Cardiac muscle cell (in vitro differentiated cells and primary cell): ENCODE results near the gene SOCS2. TPM values are rescaled to one million over a fixed set of nuclear protein-coding genes. Genes with fewer than 3 reads are reported as not detected.

Experiments
- DNase-seq, 2 donors: peaks; one replicate each; pipeline versions ENCODE4 v3.0.0 to v3.0.0-alpha.2; 2010 to 2017; ENCODE audit warnings: low read depth in 1 of 2, low spot score in 1 of 2
- H3K27ac ChIP-seq: fragments of 200-600 bp; sonication (generic); 2 replicates; pipeline ENCODE4 v1.5.1; 2016
- H3K27me3 ChIP-seq: fragments of 200-600 bp; sonication (generic); 2 replicates; pipeline ENCODE4 v1.6.0; 2016; ENCODE audit warnings: control low read depth
- H3K36me3 ChIP-seq: fragments of 200-600 bp; sonication (generic); 2 replicates; pipeline ENCODE4 v1.5.1; 2016; ENCODE audit warnings: control low read depth
- H3K4me1 ChIP-seq: fragments of 200-600 bp; sonication (generic); 2 replicates; pipeline ENCODE4 v1.8.1; 2017; ENCODE audit warnings: low read depth, mild to moderate bottlenecking, mixed run types
- H3K4me3 ChIP-seq: fragments of 200-600 bp; sonication (generic); 2 replicates; pipeline ENCODE4 v1.5.1; 2016; ENCODE audit warnings: mild to moderate bottlenecking
- H3K9me3 ChIP-seq: fragments of 200-600 bp; sonication (generic); 2 replicates; pipeline ENCODE4 v1.5.1; 2017; ENCODE audit warnings: low read depth, mild to moderate bottlenecking, control low read depth
- CTCF ChIP-seq: IDR thresholded peaks from 2 replicates; pipeline ENCODE4 v1.5.1; 2012; ENCODE audit warnings: low read depth, mild to moderate bottlenecking, low read length
- polyA plus RNA-seq: library from polyadenylated mRNA; unstranded; fragments of >200 nt; fragmentation: Nextera tagmentation; extraction: Ambion mirVana; gene quantifications from 2 replicates; pipeline ENCODE4 v1.2.1, GENCODE V29; 2016
- total RNA-seq: library from RNA; depleted of rRNA; stranded (reverse); fragments of >200 nt; gene quantifications from 2 replicates; pipeline ENCODE4 v1.2.3, GENCODE V29; 2016

SOCS2 gene
- total and polyA plus RNA-seq, 2 experiments from 2014 or later: 19.7 to 40.7 TPM

GRCh38 chr12:93608313-93608712 is 35.8 kb downstream of the SOCS2 start:
- TF ChIP-seq CTCF: no peak
- no peaks in the 10 kb centered on the region for H3K9me3 ChIP-seq
- peaks cover 4% of the 10 kb centered on the region for H3K4me1 ChIP-seq
- H3K27ac ChIP-seq: no peak overlapping the region
- no peak for DNase-seq
- no peaks in the 10 kb centered on the region for H3K36me3 ChIP-seq
- H3K27me3 ChIP-seq: no peaks in the 10 kb centered on the region
- H3K4me3 ChIP-seq: no peak overlapping the region

GRCh38 chr12:93609281-93610192 is 37.1 kb downstream of the SOCS2 start:
- Histone ChIP-seq H3K27me3 (no peaks in the 10 kb centered on the region), H3K27ac (no peak overlapping the region), H3K4me1 (peaks cover 7% of the 10 kb centered on the region), H3K9me3 (no peaks in the 10 kb centered on the region), H3K36me3 (no peaks in the 10 kb centered on the region), H3K4me3 (no peak overlapping the region)
- TF ChIP-seq CTCF: no peak
- DNase-seq: no peak

GRCh38 chr12:93612776-93613175 is 40.3 kb downstream of the SOCS2 start:
- Histone ChIP-seq H3K9me3 (no peaks in the 10 kb centered on the region), H3K27ac (no peak overlapping the region), H3K27me3 (no peaks in the 10 kb centered on the region), H3K36me3 (no peaks in the 10 kb centered on the region), H3K4me1 (peaks cover 13% of the 10 kb centered on the region), H3K4me3 (no peak overlapping the region)
- no peak for TF ChIP-seq CTCF
- no peak for DNase-seq

GRCh38 chr12:93614917-93615596 is 42.6 kb downstream of the SOCS2 start:
- Histone ChIP-seq H3K9me3 (no peaks in the 10 kb centered on the region), H3K4me3 (no peak overlapping the region), H3K27ac (peak overlapping the region; percentile 57), H3K27me3 (no peaks in the 10 kb centered on the region), H3K36me3 (no peaks in the 10 kb centered on the region), H3K4me1 (peaks cover 13% of the 10 kb centered on the region)
- no peak for TF ChIP-seq CTCF
- peak; percentile 42 to 56 for DNase-seq

- no peaks in the 10 kb centered on the region for H3K9me3 ChIP-seq
- no peak for DNase-seq
- no peaks in the 10 kb centered on the region for H3K36me3 ChIP-seq
- H3K4me1 ChIP-seq: peaks cover 13% of the 10 kb centered on the region
- TF ChIP-seq CTCF: no peak
- H3K4me3 ChIP-seq: no peak overlapping the region
- no peaks in the 10 kb centered on the region for H3K27me3 ChIP-seq
- H3K27ac ChIP-seq: no peak overlapping the region
Observed at GRCh38 chr12:93616584-93617101, 44.2 kb downstream of the SOCS2 start.
